GM19397 (cell line): ENCODE results near the gene IL1RAPL1.

Experiments used
- ATAC-seq: cut with Tn5 transposase; IDR thresholded peaks from one replicate; pipeline ENCODE4 v1.9.1; 2021; ENCODE audit warnings: mild to moderate bottlenecking, moderate library complexity; ENCODE audit not compliant: unreplicated experiment

IL1RAPL1 gene

DNA sequence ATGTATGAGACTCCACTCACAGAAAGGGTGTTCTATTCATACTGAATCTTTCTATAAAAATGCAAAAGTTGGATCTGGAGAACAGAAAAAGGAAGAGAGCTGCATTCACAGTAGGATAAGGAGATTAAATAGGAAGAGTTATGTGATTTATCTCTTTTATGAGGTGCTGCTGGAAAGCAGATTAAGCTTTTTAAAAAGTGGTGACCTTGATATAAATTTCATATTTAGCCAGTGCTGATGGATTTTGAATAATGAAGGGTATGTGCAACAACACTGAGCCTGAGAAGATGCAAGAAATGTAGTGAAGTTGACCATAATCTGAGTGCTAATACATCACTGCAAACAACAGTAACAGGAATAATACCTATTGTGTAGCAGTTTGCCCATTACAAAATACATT lies 795.6 kb downstream of the IL1RAPL1 start:
- no peak for ATAC-seq

DNA sequence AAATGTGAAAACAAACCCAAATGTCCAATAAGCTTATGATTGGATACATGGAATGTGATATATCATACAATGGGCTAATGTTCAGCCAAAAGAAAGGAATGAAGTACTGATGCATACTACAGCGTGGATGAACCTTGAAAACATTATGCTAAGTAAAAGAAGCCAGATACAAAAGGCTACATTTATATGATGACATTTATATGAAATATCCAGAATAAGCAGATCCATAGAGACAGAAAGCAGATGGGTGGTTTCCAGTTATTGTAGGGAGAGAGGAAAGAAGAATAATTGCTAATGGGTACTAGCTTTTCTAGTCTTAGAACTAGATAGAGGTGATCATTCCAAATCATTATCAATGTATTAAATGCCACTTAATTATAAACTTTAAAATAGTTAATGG lies 801.3 kb downstream of the IL1RAPL1 start:
- ATAC-seq, result no peak

DNA sequence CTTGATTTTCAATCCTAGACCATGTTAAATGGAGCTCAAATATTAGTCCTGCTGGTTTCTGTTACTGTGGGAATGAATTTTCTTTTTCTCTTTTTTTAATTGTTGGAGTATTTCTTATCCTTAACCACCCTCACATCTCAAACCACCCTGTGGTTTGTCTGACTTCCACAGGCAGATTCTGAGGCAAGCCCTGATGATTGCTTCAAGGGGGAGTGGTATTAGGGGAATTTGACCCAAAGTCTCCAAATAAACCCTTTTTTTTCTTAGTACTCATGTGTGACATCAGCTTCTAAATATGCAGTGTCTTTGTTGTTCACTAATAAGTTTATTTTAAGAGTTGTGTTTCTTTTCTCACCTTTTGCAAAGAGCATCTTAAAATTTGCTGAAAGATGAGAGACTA lies 810.3 kb downstream of the IL1RAPL1 start:
- ATAC-seq, result no peak

DNA sequence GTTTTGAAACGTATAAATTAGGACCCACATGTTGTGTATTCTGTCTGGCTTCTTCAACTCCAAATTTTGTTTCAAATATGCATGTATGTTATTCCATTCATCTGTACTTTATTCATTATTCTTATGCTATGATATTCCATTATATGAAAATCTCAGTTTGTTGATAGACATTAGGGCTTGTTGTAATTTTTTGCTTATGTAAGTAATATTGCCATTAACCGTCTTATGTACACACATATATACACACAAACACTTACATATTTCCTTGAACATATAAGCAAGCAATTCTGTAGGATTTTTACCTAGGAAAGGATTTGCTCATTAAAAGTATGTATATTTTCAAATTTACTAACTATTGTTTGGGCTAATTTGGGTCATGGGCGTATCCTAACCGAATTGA lies 820.1 kb downstream of the IL1RAPL1 start:
- ATAC-seq, result no peak

DNA sequence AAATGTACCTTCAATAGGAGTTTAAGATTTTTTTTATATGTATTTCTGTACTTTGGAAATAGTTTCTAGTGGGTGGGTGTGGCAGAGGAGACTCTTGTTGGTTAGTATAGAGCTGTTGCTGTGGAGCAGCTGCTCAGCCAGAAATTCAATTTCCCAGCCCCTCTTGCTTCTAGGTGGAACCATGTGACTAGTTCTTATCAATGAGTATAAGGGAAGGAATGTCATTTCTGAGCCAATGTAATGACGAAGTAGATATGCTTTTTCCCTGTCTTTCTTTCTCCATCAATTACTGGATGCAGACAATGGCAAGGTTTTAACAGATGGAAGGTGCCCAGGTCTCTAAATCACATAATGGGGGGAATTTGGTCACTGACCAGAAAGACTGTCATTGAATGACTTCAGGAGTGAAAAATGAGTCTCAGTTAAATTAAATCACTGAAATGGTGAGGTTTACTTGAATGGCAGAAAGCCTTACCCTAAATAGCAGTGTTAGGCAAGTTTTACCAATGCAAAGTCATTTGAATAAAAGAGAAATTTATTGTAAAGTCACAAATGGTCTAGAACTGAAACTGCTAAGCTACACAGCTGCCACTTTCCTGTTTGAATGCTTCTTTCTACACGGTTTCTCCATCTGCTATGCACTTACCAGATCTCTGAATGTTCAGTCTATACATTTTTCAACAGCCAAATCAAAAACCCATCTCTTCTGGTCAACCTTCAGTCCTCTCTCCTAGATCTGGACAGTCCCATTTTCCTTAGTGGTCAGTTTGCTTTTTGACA lies 832.7 kb downstream of the IL1RAPL1 start:
- ATAC-seq, result no peak

DNA sequence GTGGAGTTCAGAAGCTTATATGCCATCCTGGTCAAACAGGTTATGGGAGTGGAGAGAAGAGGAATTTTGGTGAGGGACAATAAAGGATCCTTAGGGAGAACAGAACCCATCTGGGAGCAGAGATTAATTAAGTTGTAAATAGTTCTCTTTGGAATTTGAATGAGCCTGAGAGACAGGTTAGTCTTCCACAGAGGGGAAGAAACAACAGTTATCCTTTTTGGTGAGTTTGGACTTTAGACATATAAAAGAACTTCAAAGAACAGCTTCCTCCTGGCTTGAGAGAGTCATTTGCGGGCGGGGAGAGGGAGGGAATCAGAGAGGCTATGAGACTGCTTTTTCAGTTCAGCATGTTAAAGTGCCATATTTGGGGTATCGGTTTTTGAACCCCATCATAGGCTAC lies 834.8 kb downstream of the IL1RAPL1 start:
- ATAC-seq, result no peak

DNA sequence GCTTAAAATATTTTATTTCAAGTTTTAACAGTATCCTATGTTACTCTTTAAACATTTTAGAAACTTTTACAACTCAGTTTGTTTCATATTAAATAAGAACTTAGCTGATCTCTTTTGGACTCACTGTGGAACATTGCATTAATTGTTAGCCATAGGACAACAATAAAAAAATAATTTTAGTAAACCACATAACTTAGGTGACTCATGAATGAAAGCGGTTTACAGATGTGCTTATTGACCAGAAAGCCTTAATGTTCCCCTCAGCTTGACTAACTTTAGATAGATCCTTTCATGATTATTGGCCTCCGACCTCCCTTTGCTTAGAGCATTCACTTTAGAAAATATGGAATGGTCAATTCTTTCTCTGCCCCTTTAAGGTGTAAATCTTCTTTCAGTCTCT lies 844.6 kb downstream of the IL1RAPL1 start:
- ATAC-seq, result no peak

DNA sequence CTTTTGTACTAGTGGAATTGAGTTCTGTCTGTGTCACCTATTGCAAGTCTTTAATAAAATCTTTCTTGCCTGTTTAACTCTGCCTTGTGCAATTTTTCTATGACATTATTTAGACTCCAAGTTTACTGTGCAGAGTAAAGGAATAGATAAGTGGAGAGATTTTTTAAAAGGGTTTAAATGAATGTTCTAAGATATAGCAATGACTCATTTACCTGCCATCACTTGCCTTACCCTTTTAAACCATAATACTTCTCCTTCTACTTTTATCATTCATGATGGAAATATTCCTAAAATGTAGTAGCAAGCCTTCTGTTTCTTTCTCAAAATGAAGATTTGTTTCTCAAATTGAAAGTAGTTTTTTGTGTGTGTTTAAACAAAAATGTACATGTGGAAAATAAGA lies 845.3 kb downstream of the IL1RAPL1 start:
- ATAC-seq, result no peak

DNA sequence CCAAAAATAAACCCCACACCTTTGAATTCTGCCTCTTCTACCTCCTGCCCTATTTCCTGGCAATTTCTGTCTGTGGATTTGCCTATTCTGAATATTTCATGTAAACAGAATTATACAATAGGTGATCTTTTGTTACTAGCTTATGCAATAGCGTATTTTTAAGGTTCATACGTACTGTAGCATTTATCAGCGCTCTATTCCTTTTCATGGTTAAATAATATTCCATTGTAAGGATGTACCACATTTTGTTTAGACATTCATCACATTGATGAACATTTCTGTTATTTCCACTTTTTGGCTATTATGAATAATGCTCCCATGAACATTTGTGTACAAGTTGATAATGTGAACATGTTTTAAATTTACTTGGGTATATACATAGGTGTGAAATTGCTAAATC lies 847.7 kb downstream of the IL1RAPL1 start:
- no peak for ATAC-seq

DNA sequence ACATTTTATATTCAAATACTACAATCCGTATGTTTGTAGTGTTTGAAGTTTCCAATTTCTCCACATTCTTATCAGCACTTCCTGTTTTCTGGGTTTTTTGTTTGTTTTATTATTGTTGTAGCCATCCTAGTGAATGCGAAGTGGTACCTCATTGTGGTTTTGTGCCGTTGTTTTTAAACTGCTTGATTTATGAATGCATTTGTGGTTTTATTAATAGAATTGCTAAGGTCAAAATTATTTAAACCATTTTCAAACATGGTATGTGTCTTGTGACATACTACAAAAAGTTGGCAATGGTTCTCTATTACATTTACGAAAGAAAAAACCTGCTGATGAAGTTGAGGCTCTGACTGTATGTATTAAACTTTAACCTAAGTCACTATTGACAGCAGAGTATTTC lies 848.1 kb downstream of the IL1RAPL1 start:
- no peak for ATAC-seq

DNA sequence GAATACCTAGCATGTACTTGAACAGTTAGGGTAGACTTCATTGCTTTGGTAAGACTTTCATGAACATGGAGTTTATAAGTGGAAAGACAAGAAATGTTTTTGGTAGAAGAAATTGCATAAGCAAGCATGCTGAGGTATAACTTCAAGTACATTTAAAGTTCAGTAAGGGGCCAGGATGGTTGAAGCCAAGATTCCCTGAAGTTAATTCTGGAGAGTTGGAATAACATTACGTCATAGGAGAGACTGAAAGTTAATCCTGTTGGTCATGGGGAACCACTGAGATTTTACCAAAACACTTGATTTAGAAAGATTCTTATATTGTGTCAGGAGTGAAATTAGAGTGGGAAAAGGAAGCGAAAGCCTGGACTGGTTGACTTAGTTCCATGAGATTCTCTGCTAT lies 860.6 kb downstream of the IL1RAPL1 start:
- ATAC-seq, result no peak

DNA sequence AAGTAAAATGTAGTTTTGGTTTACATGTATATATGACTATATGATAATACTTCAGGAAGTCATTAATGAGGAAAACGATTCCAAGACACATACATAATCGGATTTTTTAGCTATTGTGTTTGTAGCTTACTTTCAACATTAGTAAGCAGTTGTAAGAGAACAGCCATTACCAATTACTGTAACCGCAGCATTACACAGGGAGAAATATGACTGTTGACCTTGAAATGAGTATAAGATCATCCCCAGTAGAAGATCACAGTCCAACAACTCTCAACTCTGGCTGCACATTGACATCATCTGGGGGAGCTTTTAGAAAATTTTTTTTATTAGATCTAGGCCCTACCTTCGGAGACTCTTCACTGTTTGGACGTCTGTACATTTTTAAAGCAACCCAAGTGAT lies 866.1 kb downstream of the IL1RAPL1 start:
- ATAC-seq, result no peak

DNA sequence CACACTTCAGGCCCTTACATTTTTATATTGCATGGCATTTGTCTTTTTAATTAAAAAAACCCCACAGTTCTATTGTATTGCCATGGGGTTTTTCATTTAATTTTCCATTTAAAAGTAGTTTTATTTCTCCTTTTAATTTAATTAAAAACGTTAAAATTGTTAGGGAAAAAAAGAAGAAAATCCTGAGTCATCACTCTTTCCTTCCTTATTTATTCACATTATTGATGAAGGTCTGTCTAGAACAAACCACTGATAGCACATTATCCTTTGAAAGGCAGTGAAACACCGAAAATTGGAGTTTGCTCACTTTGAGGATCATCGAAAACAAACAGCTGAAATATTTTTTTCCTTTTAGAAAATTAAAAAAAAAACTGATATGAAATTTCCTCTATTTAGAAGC lies 868.5 kb downstream of the IL1RAPL1 start:
- no peak for ATAC-seq

DNA sequence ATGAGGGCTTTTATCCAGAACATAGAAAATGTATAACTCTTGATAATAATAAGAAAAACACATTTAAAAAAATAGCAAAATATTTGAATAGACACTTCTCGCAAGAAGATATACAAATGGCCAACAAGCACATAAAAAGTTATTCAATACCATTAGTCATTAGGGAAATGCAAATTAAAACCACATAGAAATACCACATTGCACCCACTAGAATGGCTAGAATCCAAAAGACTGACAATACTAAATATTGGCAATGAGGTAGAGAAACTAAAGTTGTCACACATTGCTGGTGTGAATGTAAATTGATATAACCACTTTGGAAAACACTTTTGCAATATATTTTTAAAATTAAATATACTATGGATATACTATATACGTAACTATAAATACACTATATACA lies 873.8 kb downstream of the IL1RAPL1 start:
- ATAC-seq, result no peak

DNA sequence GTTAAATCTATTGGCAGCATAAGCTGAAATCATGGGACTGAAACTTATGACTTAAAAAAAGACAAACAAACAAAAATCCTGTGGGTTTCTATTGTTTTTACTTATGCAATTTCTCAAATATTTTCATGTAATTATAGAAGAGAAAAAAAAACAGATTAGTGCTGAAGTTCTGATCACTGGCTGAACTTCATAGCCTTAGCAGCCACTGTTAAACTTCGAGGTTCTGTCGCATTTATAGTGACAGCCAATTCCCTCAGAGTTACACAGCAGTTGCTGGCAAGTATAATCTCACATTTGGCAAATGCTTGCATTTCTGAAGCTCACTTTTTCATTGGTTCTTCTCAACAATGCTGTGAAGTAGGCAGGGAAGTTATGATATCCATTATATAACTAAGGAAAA lies 879.2 kb downstream of the IL1RAPL1 start:
- no peak for ATAC-seq

DNA sequence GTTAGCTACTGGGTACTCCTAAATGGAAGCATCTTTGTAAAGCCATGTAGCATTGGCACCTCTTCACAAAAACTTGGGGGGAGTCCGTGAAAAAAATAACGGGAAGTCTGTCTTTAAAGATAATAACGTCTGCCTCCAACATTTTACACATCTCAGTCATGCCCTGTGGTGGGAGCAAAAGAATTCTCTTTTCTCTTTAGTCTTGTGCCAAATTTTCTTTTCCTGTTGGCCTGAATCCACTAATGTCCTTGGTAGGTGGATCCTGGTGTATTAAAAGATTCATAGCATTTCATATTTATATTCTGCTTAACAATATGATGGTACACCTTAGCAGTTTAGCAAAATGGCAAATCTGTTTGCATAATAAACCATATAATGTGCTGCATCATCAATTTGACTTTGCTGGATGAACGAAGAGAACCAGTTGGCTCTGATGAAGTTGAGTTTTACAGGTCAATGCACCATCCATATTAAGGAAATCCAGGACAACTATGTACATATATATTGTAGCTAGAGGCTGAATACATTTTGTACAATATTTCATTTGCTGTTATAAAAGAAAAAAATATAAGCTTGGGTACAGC lies 881.8 kb downstream of the IL1RAPL1 start:
- no peak for ATAC-seq

DNA sequence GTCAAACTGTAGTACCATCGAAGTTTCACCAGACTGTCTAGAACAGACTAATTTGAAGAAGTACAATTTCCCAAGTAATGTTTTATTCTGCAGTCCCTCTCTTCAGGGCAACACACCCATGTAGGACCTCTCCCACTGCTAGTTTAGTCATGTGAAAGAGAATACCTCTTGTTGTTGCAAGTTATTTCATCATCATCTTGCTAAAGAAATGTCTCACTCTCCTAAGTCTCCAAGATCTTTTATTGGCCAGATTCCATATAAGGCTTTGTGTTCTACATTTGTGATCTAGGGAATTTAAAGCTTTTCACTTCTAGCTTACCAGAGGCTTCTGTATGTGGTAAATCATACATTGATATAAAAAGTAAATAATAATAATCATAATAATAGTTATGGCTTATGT lies 882.8 kb downstream of the IL1RAPL1 start:
- ATAC-seq, result no peak

DNA sequence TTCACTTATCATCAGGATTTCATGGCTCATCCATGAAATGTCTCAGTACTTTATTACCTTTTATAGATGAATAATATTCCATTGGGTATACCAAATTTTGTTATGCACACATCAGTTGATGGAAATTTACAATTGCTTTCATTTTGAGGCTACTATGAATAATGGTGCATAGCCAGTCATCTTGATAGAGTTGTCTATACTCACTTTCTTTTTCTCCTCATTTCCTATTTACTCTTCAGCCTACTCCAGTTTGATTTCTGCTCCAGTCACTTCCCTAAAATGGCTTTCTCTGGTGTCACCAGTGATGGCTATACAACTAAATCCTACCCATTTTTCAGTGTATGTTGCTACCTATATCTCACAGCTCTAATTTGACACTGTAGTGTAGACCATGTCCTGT lies 884.6 kb downstream of the IL1RAPL1 start:
- no peak for ATAC-seq

DNA sequence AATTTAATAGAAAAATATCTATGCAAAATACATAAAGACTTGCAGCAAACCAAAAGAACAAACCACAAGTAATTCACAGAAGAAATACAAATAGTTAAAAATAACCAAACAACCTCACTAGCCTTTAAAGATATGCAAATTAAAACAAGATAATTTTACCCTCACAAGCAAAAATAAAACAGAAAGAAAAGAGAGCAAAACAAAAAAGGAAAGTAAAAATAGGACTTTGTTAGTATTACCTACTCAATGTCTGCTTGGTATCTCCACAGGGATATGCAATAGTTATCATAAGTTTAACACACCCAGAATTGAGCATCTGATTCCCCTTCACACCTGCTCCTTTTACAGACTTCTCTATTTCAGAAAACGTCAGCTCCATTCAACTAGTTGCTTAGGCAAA lies 890.6 kb downstream of the IL1RAPL1 start:
- peak; percentile 24 for ATAC-seq

DNA sequence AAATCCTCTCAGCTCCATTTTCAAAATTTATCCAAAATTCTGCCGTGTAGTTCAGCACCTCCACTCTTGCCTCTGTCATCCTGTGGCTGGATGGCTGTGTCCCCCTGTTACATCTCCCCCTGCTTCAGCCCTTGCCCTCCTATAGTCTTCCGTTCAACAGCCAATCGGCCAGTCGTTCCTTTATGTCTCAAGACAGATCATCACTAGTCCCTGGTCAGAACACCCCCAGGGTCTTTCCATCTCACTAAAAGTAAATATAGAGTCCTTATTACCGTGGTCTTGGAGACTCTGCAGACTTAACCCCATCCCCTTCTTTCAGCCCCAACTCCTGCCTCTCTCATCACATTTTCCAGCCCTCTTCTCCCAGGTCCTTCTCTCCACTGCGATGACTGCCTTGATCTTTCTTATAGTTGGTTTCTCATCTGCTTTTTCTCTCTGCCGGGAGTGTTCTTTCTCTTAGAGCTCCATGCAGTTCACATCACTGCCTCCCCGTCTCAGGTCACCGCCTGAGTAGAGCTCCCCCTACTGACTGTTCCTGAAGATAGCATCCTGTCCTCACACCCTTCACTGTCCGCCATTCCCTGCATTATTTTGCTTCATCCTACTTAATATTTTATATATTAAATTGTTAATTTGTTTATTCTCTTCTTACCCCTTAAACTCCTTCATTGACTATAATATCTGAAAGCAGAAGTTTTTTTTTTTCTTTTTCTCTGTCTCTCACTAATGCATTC lies 891.3 kb downstream of the IL1RAPL1 start:
- peak; percentile 86 for ATAC-seq

DNA sequence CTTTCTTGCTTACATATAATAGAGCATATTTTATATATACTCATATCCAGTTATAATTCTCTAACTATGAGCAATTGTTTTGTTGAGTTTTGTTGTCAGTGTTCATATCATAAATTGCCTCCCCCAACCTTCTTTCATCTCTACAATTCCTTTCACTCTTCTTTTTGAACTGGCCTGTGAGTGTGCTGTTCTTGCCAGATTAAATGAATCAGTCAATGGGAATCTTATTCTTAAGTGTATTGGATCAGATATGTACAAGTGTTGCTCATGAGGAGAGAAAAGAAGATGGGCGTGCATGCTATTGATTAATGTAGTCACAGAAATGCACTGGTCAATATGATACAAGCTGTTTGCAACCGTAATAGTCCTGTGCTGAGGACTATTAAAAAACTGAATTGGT lies 900.0 kb downstream of the IL1RAPL1 start:
- no peak for ATAC-seq

DNA sequence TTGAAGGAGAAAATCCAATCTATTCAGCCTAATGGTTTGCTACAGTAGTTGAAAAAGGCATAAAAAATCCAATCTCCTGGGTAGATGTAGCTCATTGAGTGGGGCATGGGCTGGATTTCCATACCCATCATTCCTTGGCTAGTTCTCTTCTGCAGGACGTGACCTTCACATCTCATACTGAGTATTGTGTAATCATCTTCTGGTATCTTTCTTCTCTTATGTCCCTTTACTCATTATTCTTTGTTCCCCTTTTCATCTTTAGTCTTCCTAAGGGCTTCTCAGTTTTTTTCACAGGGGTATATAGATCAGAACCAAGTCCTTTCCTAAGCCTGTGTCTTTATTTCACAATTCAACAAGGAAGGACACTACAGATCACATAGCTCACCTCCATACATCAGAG lies 900.5 kb downstream of the IL1RAPL1 start:
- ATAC-seq, result no peak
